Measurements from ENCODE around the gene ZNF205. TPM values are rescaled to one million over a fixed set of nuclear protein-coding genes. Genes with fewer than 3 reads are reported as not detected.

Gene ZNF205
- total RNA-seq, 6 experiments from 2014 or later = 4.0 to 8.4 (median 5.4) TPM

GRCh38 chr16:3129137-3130131, 17.0 kb downstream of the ZNF205 start:
- H3K27me3 ChIP-seq = no peaks in the 10 kb centered on the region
- no peaks in the 10 kb centered on the region for H3K36me3 ChIP-seq
- WGBS (ENCODE audit: insufficient coverage, low coverage, low lambda C conversion rate, missing lambda C conversion rate) = 6% methylated on average over 26 of the region's 28 CpGs
- intact Hi-C loops (cut with DNase I) = no loop called here
- ATAC-seq (peak; percentile 80 to 90 (median 84)), DNase-seq (peak; percentile 67 to 82 (median 76))
- H3K27ac ChIP-seq = peak overlapping the region; percentile 52 to 84 (median 84)
- no peaks in the 10 kb centered on the region for H3K9me3 ChIP-seq
- TF ChIP-seq, protein P1, sequence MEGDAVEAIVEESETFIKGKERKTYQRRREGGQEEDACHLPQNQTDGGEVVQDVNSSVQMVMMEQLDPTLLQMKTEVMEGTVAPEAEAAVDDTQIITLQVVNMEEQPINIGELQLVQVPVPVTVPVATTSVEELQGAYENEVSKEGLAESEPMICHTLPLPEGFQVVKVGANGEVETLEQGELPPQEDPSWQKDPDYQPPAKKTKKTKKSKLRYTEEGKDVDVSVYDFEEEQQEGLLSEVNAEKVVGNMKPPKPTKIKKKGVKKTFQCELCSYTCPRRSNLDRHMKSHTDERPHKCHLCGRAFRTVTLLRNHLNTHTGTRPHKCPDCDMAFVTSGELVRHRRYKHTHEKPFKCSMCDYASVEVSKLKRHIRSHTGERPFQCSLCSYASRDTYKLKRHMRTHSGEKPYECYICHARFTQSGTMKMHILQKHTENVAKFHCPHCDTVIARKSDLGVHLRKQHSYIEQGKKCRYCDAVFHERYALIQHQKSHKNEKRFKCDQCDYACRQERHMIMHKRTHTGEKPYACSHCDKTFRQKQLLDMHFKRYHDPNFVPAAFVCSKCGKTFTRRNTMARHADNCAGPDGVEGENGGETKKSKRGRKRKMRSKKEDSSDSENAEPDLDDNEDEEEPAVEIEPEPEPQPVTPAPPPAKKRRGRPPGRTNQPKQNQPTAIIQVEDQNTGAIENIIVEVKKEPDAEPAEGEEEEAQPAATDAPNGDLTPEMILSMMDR (IDR thresholded peaks at IDR 0.05) = peak; percentile 90 to 92 (median 90)
- TF ChIP-seq POLR2A (IDR thresholded peaks at IDR 0.05) = peak; percentile 20
- H3K4me1 ChIP-seq = peaks cover 0 to 32% (median 11%) of the 10 kb centered on the region in 4 donors
- H3K4me3 ChIP-seq = peak overlapping the region; percentile 40 to 55 (median 51)

DNA sequence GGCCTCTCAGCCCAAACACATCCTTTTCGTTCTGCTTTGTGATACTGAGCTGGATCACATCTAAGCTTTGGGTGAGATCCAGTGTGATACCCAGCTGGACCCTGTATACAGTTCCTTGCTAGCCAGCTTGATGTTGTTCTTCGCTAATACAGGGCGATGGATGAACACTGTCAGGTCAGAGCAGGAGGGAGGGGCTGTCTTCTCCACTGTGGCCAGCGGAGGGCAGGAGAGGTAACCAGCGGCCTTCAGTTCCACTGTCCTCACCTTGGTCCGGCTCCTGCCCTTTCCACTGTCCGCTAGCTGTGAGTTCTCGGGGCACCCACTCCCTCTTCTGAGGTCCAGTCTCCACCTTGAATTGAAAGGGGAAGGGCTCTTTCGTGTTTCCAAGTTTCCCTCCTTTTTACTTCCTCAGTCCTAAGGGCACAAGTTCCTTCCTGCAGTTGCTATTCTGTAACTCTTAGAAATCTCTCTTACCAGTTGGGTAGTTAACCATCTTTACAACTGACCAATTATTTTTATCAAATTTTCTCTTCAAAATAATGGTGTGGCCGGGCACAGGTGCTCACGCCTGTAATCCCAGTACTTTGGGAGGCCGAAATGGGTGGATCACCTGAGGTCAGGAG, 19.5 kb downstream of the ZNF205 start:
- 78% methylated on average over 5 of the region's 12 CpGs for WGBS (ENCODE audit: insufficient coverage, low coverage, low lambda C conversion rate, missing lambda C conversion rate)
- peaks cover 0 to 41% (median 14%) of the 10 kb centered on the region in 4 donors for H3K4me1 ChIP-seq
- H3K27me3 ChIP-seq = no peaks in the 10 kb centered on the region
- DNase-seq (peak in 1 of 3 donors; percentile 57), ATAC-seq (peak; percentile 21 to 41 (median 34))
- no peak overlapping the region for H3K4me3 ChIP-seq
- no peak overlapping the region for H3K27ac ChIP-seq
- intact Hi-C loops (cut with DNase I) = no loop called here
- H3K36me3 ChIP-seq = no peaks in the 10 kb centered on the region
- no peaks in the 10 kb centered on the region for H3K9me3 ChIP-seq
- TF ChIP-seq, protein P1 (IDR thresholded peaks at IDR 0.05) = peak; percentile 42 to 53 (median 50)
- no peak for TF ChIP-seq POLR2A (IDR thresholded peaks at IDR 0.05)

DNA sequence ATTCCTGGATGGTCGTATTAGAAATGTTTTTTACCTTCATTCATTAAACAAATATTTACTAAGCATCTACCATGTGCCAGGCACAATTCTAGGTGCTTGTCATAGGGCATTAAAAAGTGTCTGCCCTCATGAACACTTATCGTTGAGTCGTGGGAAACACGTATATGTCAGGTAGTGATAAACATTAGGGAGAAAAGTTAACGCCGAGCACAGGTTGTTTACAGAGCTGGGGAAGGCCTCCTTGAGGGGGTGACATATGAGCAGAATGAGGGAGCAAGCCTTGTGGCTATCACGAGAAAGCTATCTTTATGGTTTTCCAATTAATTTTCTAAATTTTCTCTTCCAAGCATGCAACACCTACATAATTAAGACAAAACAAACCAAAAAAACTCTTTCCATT, 21.5 kb downstream of the ZNF205 start:
- DNase-seq = no peak
- no peaks in the 10 kb centered on the region for H3K27me3 ChIP-seq
- H3K27ac ChIP-seq = peak overlapping the region; percentile 83 to 88 (median 85)
- H3K4me1 ChIP-seq = peaks cover 0 to 38% (median 11%) of the 10 kb centered on the region in 4 donors
- 5% methylated on average over 7 of the region's 7 CpGs for WGBS (ENCODE audit: insufficient coverage, low coverage, low lambda C conversion rate, missing lambda C conversion rate)
- peaks cover 0 to 6% (median 0%) of the 10 kb centered on the region in 4 donors for H3K36me3 ChIP-seq
- intact Hi-C loops (cut with DNase I) = no loop called here
- no peak for TF ChIP-seq POLR2A (IDR thresholded peaks at IDR 0.05)
- TF ChIP-seq, protein P1 (IDR thresholded peaks at IDR 0.05) = no peak
- peak overlapping the region; percentile 86 to 95 (median 88) for H3K4me3 ChIP-seq
- ATAC-seq = no peak
- no peaks in the 10 kb centered on the region for H3K9me3 ChIP-seq

- WGBS (ENCODE audit: insufficient coverage, low coverage, low lambda C conversion rate, missing lambda C conversion rate) = 0% methylated on average over 21 of the region's 63 CpGs
- Histone ChIP-seq H3K4me3 (peak within 1 kb of the TSS; percentile 86 to 95 (median 88)), H3K9me3 (no peaks in the 10 kb centered on the region), H3K27me3 (no peaks in the 10 kb centered on the region), H3K27ac (peak within 1 kb of the TSS; percentile 83 to 88 (median 85)), H3K4me1 (peaks cover 0 to 34% (median 7%) of the 10 kb centered on the region in 4 donors), H3K36me3 (peaks cover 0 to 6% (median 0%) of the 10 kb centered on the region in 4 donors)
- TF ChIP-seq, protein P1 (IDR thresholded peaks at IDR 0.05) = no peak
- TF ChIP-seq POLR2A (IDR thresholded peaks at IDR 0.05) = peak; percentile 76
- intact Hi-C loops (cut with DNase I) = no loop called here
- DNase-seq (peak; percentile 94 to 97 (median 96)), ATAC-seq (peak; percentile 92 to 96 (median 94))
These were observed 22.1 kb downstream of the ZNF205 start, which contains the start of gene ZNF213 for GRCh38 chr16:3134338-3135125. TSS of gene ZNF213 (plus strand) at chr16:3135029. CDS start at chr16:3137281, 2,252 bp downstream.

Data from right lobe of liver (tissue), 6 donors.